HG03439 (cell line): ENCODE results near the gene MASTL.
"Not testable (repeated sequence)": the region's sequence is repeated elsewhere in the genome, so short reads cannot be mapped to it uniquely, and the experiment has no call there.

Experiments
- ATAC-seq: cut with Tn5 transposase; IDR thresholded peaks from one replicate; pipeline ENCODE4 v1.9.1; 2021; ENCODE audit warnings: mild to moderate bottlenecking, moderate library complexity; ENCODE audit not compliant: unreplicated experiment

MASTL gene

GRCh38 chr10:27155066-27155754, at the start of gene MASTL:
TSS of gene MASTL (plus strand) at chr10:27155352. CDS start at chr10:27155427, 75 bp downstream.
- peak; percentile 84 for ATAC-seq

- no peak for ATAC-seq
These were observed 47.0 kb upstream of the MASTL start for GRCh38 chr10:27108165-27108564.

GRCh38 chr10:27134371-27134770, 20.8 kb upstream of the MASTL start:
- ATAC-seq: no peak

GRCh38 chr10:27138277-27138676, 16.9 kb upstream of the MASTL start:
- no peak for ATAC-seq

DNA sequence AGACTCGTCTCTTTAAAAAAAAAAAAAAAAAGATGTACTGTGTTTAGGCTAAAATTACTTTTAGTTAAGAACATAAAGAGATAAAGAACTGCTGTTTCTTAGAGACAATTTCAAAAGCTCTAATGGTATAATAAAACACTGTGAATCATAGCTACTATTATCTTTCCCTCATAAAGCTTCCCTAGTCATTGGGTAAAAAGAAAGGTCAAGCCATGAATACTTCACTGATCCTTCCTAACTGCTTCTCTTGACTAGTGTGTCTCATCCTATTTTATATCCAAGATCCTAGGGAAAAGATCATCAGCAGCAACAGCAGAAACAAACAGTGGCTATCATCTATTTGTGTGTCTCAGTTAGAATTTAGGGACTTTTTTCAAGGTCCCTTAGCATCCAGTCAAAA, 11.5 kb upstream of the MASTL start:
- no peak for ATAC-seq

- no peak for ATAC-seq
These were observed 9.2 kb upstream of the MASTL start for GRCh38 chr10:27145937-27146336.

DNA sequence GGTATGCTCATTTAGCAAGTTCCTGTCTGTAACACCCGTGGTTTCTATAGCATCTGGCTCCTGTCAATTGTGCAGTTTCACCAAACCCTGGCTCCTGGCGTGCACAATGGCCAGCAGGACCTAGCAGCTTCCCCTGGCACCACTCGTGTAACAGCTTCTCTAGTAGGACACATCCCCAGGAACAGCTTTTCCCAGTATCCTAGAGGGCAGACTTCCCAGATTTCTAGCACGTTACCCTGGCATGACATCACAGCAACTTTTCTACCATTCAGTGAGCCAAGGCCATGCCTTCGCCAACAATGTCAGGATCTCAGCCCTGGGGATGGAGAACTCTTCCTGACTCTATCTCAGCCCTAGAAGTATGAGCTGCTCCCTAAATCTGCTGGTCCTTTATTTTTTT, 7.5 kb upstream of the MASTL start:
- no peak for ATAC-seq

- ATAC-seq: no peak
These were observed 4.9 kb upstream of the MASTL start for GRCh38 chr10:27150261-27150660.

DNA sequence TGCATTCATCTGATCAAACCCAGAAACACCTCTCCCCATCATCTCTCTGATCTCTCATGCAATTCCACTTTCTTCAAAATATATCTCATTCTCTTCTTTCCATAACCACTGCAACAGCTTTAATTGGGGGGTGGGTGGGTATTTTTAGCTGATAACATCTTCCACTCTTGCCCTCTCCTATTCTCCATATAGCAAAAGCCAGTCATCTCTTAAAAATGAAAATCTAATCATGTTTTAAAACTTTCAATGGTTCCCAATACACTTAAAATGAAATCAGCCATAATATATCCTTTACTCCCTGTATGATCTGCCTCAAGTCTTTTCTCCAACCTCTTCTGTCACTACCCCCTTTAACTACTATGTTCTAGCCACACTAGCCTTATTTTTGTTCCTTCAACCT, 2.5 kb upstream of the MASTL start:
- ATAC-seq: no peak

DNA sequence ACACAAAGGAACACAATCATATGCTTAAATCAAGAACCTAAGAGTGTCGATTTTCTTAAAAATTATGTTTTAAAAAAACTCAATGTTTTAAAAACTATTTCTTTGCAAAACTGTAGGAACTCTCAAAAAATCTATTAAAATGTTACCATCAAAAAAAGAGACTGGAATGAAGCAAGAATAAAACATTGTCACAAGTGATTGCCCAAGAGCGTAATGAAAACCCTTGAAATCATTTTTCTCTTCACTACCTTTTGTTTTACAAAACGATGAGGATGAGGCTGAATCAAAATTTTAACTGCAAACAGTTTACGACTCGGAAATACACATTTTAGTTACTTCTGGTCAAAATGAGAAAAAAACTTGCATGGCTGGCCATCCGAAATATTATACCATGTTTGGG, 1.8 kb upstream of the MASTL start:
- no peak for ATAC-seq

DNA sequence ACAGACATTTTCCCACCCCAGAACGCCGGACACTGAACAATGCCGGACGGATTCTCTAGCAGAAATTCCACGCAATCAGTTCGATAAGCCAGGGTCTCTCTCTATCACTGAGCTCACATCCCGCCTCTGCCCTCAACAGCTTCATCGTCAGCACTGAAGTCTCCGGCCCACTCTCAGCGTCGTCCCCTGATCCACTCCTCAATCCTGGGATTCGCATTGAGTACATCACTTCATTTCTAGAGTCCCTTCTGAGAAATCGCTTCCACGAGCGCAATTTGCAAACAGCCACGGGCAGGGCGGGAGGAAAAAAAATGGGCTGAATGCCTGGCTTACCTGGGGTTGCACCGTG, 1.3 kb upstream of the MASTL start:
- ATAC-seq: peak; percentile 11

DNA sequence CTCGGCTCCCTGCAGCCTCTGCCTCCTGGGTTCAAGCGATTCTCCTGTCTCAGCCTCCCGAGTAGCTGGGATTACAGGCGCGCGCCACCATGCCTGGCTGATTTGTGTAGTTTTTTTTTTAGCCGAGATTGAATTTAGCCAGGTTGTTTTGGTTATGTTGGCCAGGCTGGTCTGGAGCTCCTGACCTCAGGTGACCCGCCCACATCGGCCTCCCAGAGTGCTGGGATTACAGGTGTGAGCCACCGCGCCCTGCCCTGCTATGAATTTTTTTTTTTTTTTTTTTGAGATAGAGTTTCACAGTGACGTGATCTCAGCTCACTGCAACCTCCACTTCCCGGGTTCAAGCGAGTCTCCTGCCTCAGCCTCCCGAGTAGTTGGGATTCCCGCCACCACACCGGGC, 1.4 kb downstream of the MASTL start:
- not testable (repeated sequence) for ATAC-seq

- no peak for ATAC-seq
These were observed 2.0 kb downstream of the MASTL start for GRCh38 chr10:27157150-27157549.

- no peak for ATAC-seq
These were observed 3.3 kb downstream of the MASTL start for GRCh38 chr10:27158421-27158820.

DNA sequence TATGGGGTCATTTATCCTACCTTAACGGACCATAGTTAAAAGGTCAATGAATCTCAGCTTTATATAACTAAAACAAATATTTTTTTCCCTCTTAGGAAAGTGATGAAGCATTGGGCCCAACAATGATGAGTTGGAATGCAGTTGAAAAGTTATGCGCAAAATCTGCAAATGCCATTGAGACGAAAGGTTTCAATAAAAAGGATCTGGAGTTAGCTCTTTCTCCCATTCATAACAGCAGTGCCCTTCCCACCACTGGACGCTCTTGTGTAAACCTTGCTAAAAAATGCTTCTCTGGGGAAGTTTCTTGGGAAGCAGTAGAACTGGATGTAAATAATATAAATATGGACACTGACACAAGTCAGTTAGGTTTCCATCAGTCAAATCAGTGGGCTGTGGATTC, 14.7 kb downstream of the MASTL start:
- ATAC-seq: no peak

GRCh38 chr10:27188259-27188658, 33.1 kb downstream of the MASTL start:
- ATAC-seq: no peak

DNA sequence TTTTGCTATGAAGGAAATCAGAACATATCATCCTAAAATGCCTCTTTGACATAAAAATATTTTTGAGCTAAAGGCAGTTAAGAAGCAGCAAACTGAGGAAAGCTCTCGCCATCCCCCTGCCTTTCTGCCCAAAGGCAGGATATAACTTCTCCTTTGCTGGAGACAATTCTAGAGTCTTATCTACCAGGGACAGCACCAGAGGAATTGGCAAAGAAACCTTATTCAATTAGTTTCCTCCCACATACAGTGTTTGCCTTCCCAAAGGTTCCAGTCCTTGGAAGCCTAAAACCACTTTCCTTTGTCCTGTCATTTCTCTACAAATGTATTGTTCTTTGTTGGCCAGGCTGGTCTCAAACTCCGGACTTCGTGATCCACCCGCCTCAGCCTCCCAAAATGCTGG, 33.7 kb downstream of the MASTL start:
- no peak for ATAC-seq

DNA sequence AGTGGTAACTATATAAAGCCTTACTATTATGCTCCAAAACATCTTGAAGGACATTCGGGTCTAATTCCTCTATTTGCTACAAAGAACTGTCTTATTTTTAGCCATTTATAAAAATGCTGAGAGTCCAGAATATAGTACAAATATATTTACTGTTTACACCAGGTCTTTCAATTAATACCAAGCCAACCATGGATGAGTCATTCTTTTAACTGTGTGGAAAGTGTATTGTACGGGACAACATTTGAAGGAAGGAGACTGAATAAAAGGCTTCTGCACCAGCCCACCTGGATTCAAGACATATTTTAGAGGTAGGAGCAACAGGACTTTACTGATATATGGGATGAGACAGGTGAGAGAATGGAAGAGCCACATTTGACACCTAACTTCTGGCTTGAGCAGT, 35.4 kb downstream of the MASTL start:
- ATAC-seq: no peak

DNA sequence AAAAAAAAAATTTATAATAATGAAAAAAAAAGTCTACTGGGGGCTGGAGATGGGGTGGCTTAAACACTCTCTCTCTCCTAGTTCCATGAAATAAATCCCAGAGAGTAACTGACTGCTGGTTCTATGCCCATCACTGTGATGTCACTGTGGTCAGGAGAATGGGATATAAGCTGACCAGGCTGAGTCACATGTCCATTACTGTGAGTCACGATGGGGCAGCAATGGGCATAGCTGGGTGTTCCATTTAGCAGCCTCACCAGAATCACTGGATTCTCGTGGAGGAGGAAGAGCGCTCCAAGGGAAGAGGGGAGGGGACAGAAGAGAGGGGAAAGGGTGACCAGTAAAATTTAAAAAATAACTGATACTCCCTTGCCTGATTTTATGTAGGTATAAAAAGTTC, 37.1 kb downstream of the MASTL start:
- ATAC-seq: no peak

DNA sequence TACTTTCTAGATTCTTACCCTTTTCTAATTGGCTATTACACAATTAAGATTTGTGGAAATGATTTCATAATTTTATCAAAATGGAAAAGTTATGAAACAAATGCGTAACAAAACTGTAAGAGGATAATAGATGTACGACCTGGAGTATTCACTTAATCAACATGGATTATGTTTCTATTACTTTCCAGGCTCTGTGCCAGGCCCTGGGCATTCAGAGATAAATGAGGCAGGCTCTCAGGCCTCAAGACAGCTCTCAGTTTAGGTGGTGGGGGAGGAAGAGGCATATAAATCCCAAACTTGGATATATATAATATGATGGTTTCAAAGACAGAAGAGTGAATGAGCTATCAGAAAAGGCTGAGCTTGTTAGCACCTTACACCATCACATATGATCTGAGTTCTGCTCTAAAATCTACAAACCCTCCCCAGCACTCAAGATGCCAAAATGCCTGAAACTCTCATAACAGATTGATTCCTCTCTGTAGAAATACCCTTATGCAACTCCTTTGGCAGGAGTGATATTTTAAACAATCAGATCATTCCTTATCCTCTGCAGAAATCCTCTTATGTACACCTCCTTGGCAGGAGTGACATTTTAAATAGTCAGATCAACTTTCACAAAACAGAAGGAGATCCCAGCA, 42.9 kb downstream of the MASTL start:
- ATAC-seq: no peak

DNA sequence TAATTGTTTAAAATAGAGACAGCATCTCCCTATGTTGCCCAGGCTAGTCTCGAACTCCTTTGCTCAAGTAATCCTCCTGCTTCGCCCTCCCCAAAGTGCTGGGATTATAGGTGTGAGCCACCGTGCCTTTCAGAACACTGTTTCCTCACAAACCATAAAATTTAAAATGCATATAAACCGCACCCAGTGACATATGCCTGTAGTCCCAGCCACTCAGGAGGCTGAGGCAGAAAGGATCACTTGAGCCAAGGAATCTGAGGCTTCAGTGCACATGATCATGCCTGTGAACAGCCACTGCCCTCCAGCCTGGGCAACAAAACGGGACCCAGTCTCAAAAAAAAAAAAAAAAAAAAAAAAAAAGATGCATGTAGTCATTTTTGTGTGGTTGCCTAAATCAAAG, 48.7 kb downstream of the MASTL start:
- no peak for ATAC-seq

- no peak for ATAC-seq
These were observed 52.2 kb downstream of the MASTL start for GRCh38 chr10:27207350-27207749.

GRCh38 chr10:27223964-27224363, 68.8 kb downstream of the MASTL start:
- no peak for ATAC-seq
